HCT116 (cell line): Measurements from ENCODE around the gene PYDC2. TPM values are rescaled to one million over a fixed set of nuclear protein-coding genes. Genes with fewer than 3 reads are reported as not detected.
A peak's percentile ranks its signal among the peaks of the same experiment; 100 is the strongest.

ENCODE experiments used
- ATAC-seq: fragments of 200-7000 bp; cut with Tn5 transposase; 2 replicates; pipeline ENCODE4 v1.9.1; 2020; ENCODE audit warnings: mild to moderate bottlenecking, moderate library complexity
- BruUV-seq: library from RNA; stranded (reverse); fragments of 400-500 nt; replicated peaks from 2 replicates; lab custom pipeline; 2021; lab: Mats Ljungman, UMichigan
- CTCF ChIA-PET: fragments of 300-600 bp; sonication (Branson Sonifier 250); formaldehyde crosslinking; loops from one replicate; lab custom pipeline; 2021; ENCODE audit warnings: antibody characterized with exemption; lab: Charles Lee
- POLR2A ChIA-PET: fragments of 300-600, 350-600 bp; sonication (Branson Sonifier 250); formaldehyde crosslinking; loops from one replicate; lab custom pipeline; 2021; ENCODE audit warnings: antibody characterized with exemption; lab: Charles Lee
- RAD21 ChIA-PET, 2 experiments: fragments of 300-600 bp; sonication (Branson Sonifier 250); formaldehyde crosslinking; loops; one replicate each; lab custom pipeline; 2023; ENCODE audit warnings: low total read pairs in 2 of 2; ENCODE audit not compliant: uncharacterized antibody in 2 of 2, unreplicated experiment in 2 of 2, low non-redundant PET in 1 of 2; lab: Charles Lee
- DNase-seq: peaks from one replicate; pipeline ENCODE4 v3.0.0-alpha.2; 2010; ENCODE audit warnings: low read depth, low spot score
- H2AFZ ChIP-seq: fragments of 200-600 bp; shearing (Covaris generic), sonication (generic); 2 replicates; pipeline ENCODE4 v1.6.1; 2017; ENCODE audit warnings: low read depth, mixed run types, mixed read lengths, antibody characterized with exemption, low read length; ENCODE audit not compliant: poor library complexity, severe bottlenecking
- H3K27ac ChIP-seq: 2 replicates; pipeline ENCODE4 v1.5.1; 2012; ENCODE audit warnings: low read depth, low read length
- H3K27me3 ChIP-seq: fragments of 200-600 bp; sonication (generic); 2 replicates; pipeline ENCODE4 v1.6.1; 2016; ENCODE audit warnings: mixed run types, low read length, mixed read lengths; ENCODE audit not compliant: insufficient read depth
- H3K36me3 ChIP-seq, 2 experiments: fragments of 200-500 bp in 1 of 2; fragments of 200-600 bp in 1 of 2; sonication (Bioruptor generic) in 1 of 2; sonication (generic) in 1 of 2; 2 replicates each; pipeline versions ENCODE4 v1.5.1 to v1.6.1; 2014 to 2016; ENCODE audit warnings: low read length in 2 of 2, inconsistent platforms in 1 of 2, mixed read lengths in 1 of 2, mixed run types in 1 of 2; ENCODE audit not compliant: insufficient read depth in 2 of 2, control insufficient read depth in 1 of 2
- H3K4me1 ChIP-seq, 2 experiments: fragments of 200-600 bp in 1 of 2; sonication (generic) in 1 of 2; 2 replicates each; pipeline versions ENCODE4 v1.5.1 to v1.6.1; 2012 to 2017; ENCODE audit warnings: low read length in 2 of 2, inconsistent platforms in 1 of 2, mild to moderate bottlenecking in 1 of 2, mixed read lengths in 1 of 2, mixed run types in 1 of 2, moderate library complexity in 1 of 2; ENCODE audit not compliant: insufficient read depth in 2 of 2, control insufficient read depth in 1 of 2
- H3K4me2 ChIP-seq: fragments of 200-600 bp; sonication (generic); 2 replicates; pipeline ENCODE4 v1.6.1; 2017; ENCODE audit warnings: mixed run types, low read length, mixed read lengths
- H3K4me3 ChIP-seq, 2 experiments: fragments of 200-600 bp in 1 of 2; sonication (generic) in 1 of 2; replicated peaks in 1 of 2; 2 replicates each; pipeline ENCODE4 v1.5.1; 2011 to 2016; ENCODE audit warnings: low read length in 2 of 2, control low read depth in 1 of 2, low read depth in 1 of 2, mild to moderate bottlenecking in 1 of 2, mixed read lengths in 1 of 2, mixed run types in 1 of 2
- H3K79me2 ChIP-seq: fragments of 200-600 bp; sonication (generic); 2 replicates; pipeline ENCODE4 v1.6.1; 2017; ENCODE audit warnings: mild to moderate bottlenecking, mixed run types, low read length, moderate library complexity, mixed read lengths; ENCODE audit not compliant: insufficient read depth
- H3K9ac ChIP-seq: fragments of 200-600 bp; sonication (generic); 2 replicates; pipeline ENCODE4 v1.6.1; 2016; ENCODE audit warnings: low read length, mixed read lengths
- H3K9me2 ChIP-seq: fragments of 200-600 bp; sonication (generic), shearing (Covaris generic); 2 replicates; pipeline ENCODE4 v1.6.1; 2017; ENCODE audit warnings: mixed run types, mild to moderate bottlenecking, moderate library complexity; ENCODE audit not compliant: insufficient read depth
- H3K9me3 ChIP-seq, 2 experiments: fragments of 200-500 bp in 1 of 2; fragments of 200-600 bp in 1 of 2; sonication (Bioruptor generic) in 1 of 2; sonication (generic) in 1 of 2; 2 replicates each; pipeline ENCODE4 v1.6.1; 2014 to 2017; ENCODE audit warnings: low read length in 2 of 2, mixed read lengths in 2 of 2, inconsistent platforms in 1 of 2, low read depth in 1 of 2, mild to moderate bottlenecking in 1 of 2, mixed run types in 1 of 2, moderate library complexity in 1 of 2; ENCODE audit not compliant: control insufficient read depth in 1 of 2, insufficient read depth in 1 of 2
- H4K20me1 ChIP-seq: fragments of 200-600 bp; sonication (generic), shearing (Covaris generic); 2 replicates; pipeline ENCODE4 v1.6.1; 2017; ENCODE audit warnings: mixed run types, mild to moderate bottlenecking, moderate library complexity; ENCODE audit not compliant: insufficient read depth
- ATF3 ChIP-seq: IDR thresholded peaks from 2 replicates; pipeline ENCODE4 v1.6.1; 2012
- CTCF ChIP-seq, 3 experiments: fragments of 200-600 bp in 1 of 3; sonication (generic) in 1 of 3; IDR thresholded peaks in 2 of 3; conservative IDR thresholded peaks in 1 of 3; 2 replicates each; pipeline ENCODE4 v1.5.1; 2012 to 2017; ENCODE audit warnings: low read depth in 2 of 3, low read length in 2 of 3, antibody characterized with exemption in 1 of 3, borderline replicate concordance in 1 of 3, control low read depth in 1 of 3, mild to moderate bottlenecking in 1 of 3, mixed read lengths in 1 of 3, mixed run types in 1 of 3, moderate library complexity in 1 of 3; ENCODE audit not compliant: insufficient read depth in 1 of 3
- EGR1 ChIP-seq: IDR thresholded peaks from 2 replicates; pipeline ENCODE4 v1.6.1; 2012; ENCODE audit warnings: low read depth
- JUND ChIP-seq: IDR thresholded peaks from 2 replicates; pipeline ENCODE4 v1.6.1; 2012
- POLR2AphosphoS5 ChIP-seq: IDR thresholded peaks from 2 replicates; pipeline ENCODE4 v1.6.1; 2011; ENCODE audit warnings: mild to moderate bottlenecking, low read depth, low read length, moderate library complexity
- RAD21 ChIP-seq: IDR thresholded peaks from 2 replicates; pipeline ENCODE4 v1.6.1; 2012; ENCODE audit warnings: low read depth, mild to moderate bottlenecking
- SP1 ChIP-seq: IDR thresholded peaks from 2 replicates; pipeline ENCODE4 v1.6.1; 2012; ENCODE audit warnings: low read depth
- intact Hi-C: fragments of 100-400 bp; cut with micrococcal nuclease; formaldehyde crosslinking; loops from 2 replicates; pipeline ENCODE4 v1.10.0; 2022
- total RNA-seq: library from RNA; stranded (reverse); gene quantifications from one replicate; pipeline ENCODE4 v1.2.1, GENCODE V29; 2021; ENCODE audit not compliant: unreplicated experiment

Gene PYDC2
- total RNA-seq, 1 experiment from 2014 or later: not detected

- H3K27me3 ChIP-seq: no peaks in the 10 kb centered on the region
- CTCF ChIA-PET: no interaction called here
Measured at GRCh38 chr3:191500892-191501291, 39.9 kb downstream of the PYDC2 start.

GRCh38 chr3:191502583-191502982 lies 41.6 kb downstream of the PYDC2 start:
- Histone ChIP-seq H3K4me1 (no peaks in the 10 kb centered on the region), H3K27ac (no peak overlapping the region), H2AFZ (no peak overlapping the region), H3K9me2 (no peaks in the 10 kb centered on the region), H3K79me2 (no peaks in the 10 kb centered on the region), H4K20me1 (no peaks in the 10 kb centered on the region), H3K9me3 (no peaks in the 10 kb centered on the region), H3K27me3 (no peaks in the 10 kb centered on the region), H3K9ac (no peak overlapping the region), H3K4me3 (no peak overlapping the region), H3K36me3 (no peaks in the 10 kb centered on the region), H3K4me2 (no peak overlapping the region)
- TF ChIP-seq SP1 (no peak), CTCF (IDR thresholded peaks at IDR 0.05 in 2 of 3, conservative IDR thresholded peaks at IDR 0.05 in 1 of 3; ENCODE audit: borderline replicate concordance in 1 of 3, insufficient read depth in 1 of 3, low read depth in 2 of 3, low read length in 2 of 3) (peak; percentile 11 to 60 (median 50); a peak in 3 of 6 replicates), RAD21 (peak; percentile 66), ATF3 (no peak)
- RAD21 ChIA-PET: no interaction called here
- intact Hi-C loops: loop anchor here (5.0 kb wide), 2 partner anchors 305 to 940 kb away; no protein-coding TSS in a partner anchor
- CTCF ChIA-PET: interaction anchor here (0.7 to 1.0 kb wide), 3 partner anchors 306 to 942 kb away, joined by 3 to 7 read pairs (median 5); no protein-coding TSS in a partner anchor
- ATAC-seq (peak; percentile 68), DNase-seq (peak; percentile 12)
- BruUV-seq: no TSS peak
- POLR2A ChIA-PET: no interaction called here

More at GRCh38 chr3:191500892-191501291, 39.9 kb downstream of the PYDC2 start:
- ATAC-seq: no peak
- ChIA-PET POLR2A (no interaction called here), RAD21 (no interaction called here)
- intact Hi-C loops: loop anchor here (5.0 kb wide), 2 partner anchors 306 to 941 kb away; no protein-coding TSS in a partner anchor
- no peak overlapping the region for H3K4me2 ChIP-seq
- no peaks in the 10 kb centered on the region for H3K9me2 ChIP-seq
- H4K20me1 ChIP-seq: no peaks in the 10 kb centered on the region
- no peak overlapping the region for H3K27ac ChIP-seq
- H2AFZ ChIP-seq: no peak overlapping the region
- TF ChIP-seq EGR1 (no peak), JUND (no peak), POLR2AphosphoS5 (no peak)
- TF ChIP-seq, all 23 proteins: peak for 0
- Histone ChIP-seq H3K36me3 (no peaks in the 10 kb centered on the region), H3K4me1 (no peaks in the 10 kb centered on the region), H3K4me3 (no peak overlapping the region), H3K9ac (no peak overlapping the region), H3K79me2 (no peaks in the 10 kb centered on the region), H3K9me3 (no peaks in the 10 kb centered on the region)
- DNase-seq: no peak
- BruUV-seq: no TSS peak
